Activated CD4-positive, alpha-beta T cell treated with anti-CD3 and anti-CD28 coated beads for 48 hours (primary cell): ENCODE results near the gene NAT14.
"Not testable (repeated sequence)": the region's sequence is repeated elsewhere in the genome, so short reads cannot be mapped to it uniquely, and the experiment has no call there.

Source experiments
- DNase-seq: peaks from one replicate; pipeline ENCODE4 v3.0.0-alpha.2; 2020

The NAT14 gene, protein sequence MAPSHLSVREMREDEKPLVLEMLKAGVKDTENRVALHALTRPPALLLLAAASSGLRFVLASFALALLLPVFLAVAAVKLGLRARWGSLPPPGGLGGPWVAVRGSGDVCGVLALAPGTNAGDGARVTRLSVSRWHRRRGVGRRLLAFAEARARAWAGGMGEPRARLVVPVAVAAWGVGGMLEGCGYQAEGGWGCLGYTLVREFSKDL

GRCh38 chr19:55484593-55485438 is at the start of gene NAT14:
Gene NAT14 (plus strand): TSS chr19:55485188. CDS start chr19:55485709, 521 bp downstream.
- DNase-seq, result peak; percentile 63

DNA sequence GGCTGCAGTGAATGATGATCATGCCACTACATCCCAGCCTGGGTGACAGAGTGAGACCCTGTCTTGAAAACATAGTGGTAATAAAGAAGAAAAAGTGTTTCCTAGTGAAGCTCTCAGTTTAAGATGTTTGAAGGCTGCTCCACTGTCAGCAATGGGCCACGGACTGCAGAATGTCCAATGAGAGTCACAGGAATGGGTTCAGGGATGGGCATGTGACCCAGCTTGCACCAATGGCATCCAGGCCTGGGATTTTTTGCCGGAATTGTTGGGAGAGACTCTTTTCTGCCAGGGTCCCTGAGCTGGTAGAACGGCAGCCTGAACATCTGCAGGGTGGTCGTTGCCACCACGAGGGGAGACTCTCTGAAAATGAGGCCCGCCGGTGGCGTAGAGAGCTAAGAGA is 48.1 kb upstream of the NAT14 start:
- no peak for DNase-seq

DNA sequence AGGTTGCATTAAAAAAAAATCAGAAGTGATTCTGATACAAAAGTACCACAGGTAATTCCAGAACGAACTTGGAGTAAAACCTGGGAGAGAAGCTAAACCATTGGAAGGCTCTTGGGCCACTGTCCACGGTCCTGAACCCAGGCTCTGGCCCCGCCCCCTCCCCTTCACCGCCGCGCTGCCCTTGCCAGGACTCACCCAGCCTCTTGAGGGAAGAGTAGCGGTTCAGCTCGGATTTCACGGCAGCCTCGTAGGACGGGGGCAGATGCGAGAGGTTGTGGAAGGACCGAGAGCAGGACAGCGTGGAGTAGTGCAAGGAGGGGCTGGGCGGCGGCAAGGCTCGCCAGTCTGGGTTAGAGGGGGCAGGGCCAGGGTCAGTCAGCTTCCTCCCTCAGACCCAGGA is 47.6 kb upstream of the NAT14 start:
- DNase-seq, result peak; percentile 42

DNA sequence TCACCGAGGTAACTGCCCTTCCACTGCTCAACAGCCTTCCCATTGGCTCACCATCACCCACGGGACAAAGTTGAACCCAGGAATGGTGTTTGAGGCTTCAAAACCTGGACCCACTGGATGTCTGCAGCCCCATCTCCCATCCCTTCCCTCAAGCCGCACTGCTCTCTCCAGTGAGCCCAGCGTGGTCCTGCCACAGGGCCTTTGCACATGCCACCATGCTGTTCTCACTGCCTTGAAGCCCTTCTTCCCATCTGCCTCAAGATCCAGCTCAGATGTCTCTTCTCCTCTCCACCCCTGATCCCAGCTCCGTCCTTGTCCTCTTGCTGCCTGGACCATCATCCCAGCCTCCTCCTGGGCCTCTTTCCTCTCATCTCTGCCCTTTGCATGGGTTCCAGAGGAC is 45.9 kb upstream of the NAT14 start:
- DNase-seq, result no peak

DNA sequence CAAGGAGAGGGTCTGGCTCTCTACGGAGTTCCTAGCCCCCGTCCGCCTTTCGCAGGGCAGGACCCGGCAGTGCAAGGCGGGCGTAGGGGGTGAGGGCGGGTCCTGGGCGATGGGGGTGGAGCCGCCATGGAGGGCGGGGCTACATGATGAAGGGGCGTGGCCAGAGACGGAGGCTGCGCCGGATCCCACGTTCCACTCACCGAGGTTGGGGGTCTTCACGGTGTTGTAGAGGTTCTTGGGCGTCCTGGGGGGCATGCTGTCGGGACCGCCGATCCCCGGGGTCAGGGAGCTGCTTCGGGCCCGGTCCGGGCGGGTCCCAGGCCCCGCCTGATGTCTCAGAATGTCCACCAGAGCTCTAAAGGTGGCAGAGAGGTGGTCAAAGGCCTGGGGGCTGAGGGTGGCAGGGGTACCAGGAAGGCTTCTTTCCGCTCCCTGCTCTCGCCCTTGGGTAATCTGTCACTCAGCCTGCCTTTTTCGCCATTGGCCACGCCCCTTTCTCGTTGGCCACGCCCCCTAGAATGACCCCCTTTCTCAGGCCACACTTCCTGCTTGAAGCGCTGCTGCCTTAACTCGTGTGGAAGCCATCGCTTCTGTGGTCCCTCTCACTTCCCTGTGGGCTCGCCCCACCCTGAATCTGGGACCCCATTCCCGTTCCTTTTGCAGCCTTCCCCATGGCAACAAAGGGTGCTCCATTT is 44.4 kb upstream of the NAT14 start:
- peak; percentile 37 for DNase-seq

DNA sequence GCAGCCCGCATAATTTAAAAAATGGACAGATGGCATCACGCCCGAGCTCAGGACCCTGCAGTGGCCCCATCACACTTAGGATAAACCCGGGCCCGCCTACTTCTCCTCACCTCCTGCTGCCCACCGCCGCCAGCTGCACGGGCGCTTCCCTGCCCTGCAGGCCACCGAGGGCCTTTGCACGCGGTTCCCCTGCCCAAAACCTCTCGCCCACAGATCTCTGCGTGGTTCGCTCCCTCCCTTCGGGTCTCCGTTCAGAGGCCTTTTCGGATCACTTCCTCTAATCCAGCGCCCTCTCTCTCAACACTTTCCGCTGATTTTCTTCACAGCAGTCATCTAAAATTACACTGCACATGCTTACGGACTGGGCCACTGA is 43.7 kb upstream of the NAT14 start:
- no peak for DNase-seq

- DNase-seq, result peak; percentile 50
Observed at GRCh38 chr19:55441692-55442321, 43.2 kb upstream of the NAT14 start.

GRCh38 chr19:55442372-55442961 is 42.5 kb upstream of the NAT14 start:
- DNase-seq, result no peak

DNA sequence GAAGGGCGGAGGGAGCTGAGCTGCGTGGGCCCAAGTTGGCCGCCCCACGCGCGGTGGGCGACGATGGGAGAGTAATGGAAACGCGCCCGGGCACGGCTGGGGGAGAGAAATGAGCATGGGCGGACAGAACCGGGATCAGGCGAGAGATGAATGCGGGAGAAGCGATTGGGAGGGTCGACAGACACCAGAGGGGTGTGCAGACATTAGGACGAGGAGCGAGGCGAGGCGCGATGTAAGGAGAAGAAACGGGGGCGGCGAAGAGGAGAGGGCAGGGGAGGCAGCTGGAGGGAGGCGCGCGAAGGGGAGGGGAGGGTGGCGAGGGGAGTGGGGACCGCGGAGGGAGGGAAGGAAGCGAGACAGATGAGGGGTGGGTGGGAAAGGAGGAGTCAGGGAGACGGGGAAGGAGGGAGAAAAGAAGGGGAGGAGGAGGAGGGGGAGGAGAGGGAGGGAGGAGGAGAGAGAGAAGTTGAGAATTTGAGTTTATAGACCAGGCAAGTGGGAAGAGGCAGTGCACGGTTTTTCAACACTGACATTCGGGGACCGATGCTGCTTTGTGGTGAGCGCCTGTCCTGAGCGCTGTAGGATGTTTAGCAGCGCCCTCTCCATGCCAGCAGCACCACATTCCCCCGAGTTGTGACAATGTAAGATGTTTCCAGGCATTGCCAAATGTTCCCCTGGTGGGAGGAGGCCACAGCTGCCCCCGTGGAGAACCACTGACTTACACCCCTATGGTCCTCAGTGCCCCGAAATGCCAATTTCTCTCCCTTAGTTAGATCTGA is 41.8 kb upstream of the NAT14 start, which contains the start of gene SHISA7:
Gene SHISA7 (minus strand): TSS at position 256 of the 779 bp plus-strand sequence. CDS start 437 bp downstream, outside the sequence.
- no peak for DNase-seq

DNA sequence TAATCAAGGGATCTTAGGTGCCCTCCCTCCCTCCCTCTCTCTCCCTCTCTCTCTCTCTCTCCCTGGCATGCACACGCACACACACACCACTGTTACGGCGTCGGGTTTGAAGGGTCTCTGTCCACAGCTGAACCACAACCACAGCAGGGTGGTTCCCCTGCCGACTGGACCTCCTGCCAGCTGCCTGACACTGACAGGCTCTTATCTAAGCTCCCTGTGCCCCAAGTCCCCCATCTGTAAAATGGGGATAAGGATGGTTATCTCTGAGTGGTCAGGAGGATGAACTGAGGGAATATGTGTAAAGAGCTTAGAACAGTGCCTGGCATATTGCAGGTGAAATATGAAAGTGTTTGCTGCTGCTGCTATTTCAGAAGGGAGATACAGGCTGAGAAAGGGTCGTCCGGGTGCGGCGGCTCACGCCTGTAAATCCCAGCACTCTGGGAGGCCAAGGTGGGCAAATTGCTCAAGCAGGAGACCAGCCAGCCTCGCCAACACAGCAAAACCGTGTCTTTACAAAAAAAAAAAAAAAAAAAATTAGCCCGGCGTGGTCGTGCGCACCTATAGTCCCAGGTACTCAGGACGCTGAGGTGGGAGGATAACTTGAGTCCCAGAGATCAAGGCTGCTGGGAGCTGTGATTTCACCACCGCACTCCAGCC is 41.0 kb upstream of the NAT14 start:
- DNase-seq, result no peak

DNA sequence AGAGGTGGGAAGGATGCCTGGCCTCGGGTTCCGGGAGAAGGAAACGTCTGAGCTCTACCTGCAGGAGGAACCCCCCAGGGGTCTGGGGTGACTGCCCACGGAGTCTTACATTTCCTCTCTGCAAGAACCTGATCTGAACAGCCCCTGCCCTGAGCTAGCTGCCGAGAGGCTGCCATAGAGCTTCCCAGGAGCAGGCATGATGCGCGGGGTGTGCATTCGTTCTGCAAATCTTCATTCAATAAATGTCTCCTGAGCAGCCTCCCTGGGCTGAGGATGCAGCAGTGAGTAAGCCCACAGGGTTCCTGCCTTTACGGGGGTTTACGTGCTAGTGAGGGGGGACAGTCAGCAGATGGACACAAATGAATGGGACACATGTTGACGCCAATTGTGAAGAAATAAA is 40.3 kb upstream of the NAT14 start:
- no peak for DNase-seq

DNA sequence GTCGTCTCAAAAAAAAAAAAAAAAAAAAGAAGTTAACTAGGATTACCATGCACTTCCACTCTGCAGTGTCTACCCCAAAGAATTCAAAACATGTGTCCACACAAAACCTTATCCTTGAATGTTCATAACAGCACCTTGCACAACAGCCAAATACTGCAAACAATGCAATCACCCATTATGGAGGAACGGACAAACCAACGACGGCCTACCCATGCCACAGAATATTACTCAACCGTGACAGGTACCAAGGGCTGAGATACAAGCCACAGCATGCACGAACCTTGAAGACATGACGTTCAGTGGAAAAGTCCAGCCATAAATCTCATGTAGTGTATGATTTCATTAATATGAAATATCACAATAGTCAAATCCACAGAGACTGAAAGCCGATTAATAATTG is 38.9 kb upstream of the NAT14 start:
- DNase-seq, result no peak

DNA sequence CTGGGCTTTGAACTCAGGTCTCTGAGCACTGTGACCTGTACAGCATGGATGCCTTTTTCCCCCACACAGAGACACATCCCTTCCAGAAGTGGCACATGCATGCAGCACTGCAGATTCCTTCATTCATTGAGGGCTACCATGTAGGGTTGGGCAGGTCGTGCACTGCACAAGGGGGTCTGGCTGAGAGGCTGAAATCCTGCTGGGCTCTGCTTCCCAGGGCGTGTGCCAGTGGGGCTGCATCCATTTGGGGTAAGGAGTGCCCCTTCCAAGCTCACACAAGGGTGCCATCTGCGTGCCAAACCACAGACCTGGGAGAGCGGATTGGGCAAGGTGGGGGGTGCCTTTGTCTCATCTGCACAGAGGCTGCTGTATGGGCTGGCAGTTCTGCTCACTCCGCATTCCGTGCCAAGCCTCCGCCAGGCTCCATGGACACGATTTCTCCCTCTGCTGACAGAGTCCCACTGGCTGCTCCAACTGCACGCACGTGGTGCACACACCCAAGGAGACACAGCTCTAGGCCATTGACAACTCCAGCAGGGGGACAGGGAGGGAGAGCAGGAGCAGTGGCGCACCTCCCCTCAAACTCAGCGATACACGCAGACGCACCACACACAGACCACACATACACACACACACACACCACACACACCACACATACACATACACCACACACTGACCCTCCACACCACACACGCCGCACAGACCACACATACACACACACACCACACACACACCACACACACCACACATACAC is 37.4 kb upstream of the NAT14 start:
- no peak for DNase-seq

DNA sequence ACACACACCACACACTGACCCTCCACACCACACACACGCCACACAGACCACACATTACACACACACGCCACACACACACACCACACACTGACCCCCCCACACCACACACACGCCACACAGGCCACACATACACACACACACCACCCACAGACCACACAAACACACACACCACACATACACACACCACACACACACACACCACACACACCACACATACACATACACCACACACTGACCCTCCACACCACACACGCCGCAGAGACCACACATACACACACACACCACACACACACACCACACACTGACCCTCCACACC is 36.9 kb upstream of the NAT14 start:
- not testable (repeated sequence) for DNase-seq

DNA sequence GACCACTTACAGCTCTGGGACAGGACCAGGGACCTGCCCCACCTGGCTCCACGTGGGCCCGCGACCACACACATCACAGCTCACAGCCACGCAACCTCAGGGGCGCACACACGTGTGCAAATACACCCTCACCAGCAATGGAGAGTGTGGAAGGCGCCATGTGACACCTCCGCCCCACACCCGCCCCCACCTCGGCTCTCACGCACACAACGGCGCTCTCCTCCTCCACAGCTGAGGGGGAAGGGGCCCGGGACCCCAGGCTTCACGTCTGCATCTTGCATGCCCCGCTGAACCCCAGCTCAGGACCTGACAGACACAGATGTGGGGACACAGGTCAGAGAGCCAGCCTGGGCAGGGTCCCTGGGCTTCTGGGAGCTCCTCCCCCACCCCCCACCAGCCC is 35.5 kb upstream of the NAT14 start:
- DNase-seq, result no peak

DNA sequence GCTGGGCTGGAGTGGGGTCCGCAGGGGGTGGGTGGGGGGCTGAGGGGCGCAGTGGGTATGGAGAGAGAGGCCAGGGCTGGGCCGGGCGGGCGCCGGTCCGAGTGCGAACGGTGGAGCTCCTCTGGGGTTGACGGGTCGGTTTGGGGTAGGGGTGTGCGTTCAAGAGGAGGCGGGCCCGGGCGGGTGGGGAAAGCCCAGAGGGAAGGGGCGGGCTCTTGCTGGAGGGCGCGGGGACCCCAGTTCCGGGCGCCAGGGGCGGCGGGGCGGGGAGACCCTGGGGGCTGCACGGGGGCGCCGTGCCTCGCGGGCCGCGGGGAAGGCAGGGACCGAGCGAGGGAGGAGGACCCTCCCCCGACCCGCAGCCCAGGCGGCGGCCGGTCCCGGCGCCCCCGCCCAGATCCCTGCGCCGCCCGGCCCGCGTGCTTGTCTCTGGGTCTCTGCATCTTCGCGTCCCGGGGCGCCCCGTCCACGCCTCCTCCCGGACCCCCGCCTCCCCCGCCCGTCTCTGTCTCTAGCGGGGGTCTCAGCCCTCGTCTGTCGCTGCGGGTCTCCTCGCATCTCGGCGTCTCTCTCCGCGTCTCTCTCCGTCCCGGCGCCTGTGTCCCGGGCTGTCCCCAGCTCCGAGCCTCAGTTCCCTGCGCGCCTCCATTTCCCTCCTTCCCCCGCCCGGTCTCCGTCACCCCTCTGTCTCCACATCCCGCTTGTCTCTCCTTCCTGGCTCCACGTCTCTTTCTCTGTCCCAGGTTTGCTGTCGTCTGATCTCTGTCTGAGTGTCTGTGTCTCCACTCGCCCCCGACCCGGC is 33.6 kb upstream of the NAT14 start:
- no peak for DNase-seq

- DNase-seq, result no peak
Observed at GRCh38 chr19:55451965-55452748, 32.8 kb upstream of the NAT14 start.

DNA sequence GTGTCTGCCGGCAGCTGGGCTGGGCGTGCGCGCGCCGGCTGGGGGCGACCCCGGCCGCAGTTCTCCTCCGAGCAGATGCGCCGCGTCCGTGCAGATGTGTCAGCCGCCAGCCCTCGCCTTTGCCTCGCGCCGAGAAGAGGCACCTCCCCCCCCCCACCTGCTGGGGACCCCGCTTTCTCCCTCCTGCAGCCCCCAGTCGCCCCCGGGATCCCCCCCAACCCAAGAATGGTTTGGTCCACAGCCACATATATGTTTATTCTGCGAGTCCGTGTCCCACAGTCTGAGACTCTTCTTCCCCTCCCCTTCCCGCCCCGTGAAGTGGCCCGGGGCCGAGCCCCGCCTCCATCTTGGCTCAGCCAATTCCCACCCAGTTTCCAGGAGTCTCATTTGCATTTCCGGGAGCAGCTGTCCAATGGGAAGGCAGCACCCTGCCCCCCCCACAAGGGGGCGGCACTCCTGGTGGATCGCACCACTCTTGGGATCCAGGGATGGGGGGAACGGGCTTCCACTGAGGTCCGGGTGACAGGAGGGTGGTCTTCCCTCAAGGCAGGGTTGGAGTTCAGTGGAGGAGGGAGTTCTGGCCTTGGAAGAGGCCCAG is 32.1 kb upstream of the NAT14 start:
- peak; percentile 71 for DNase-seq
